ENCODE measurements around the gene CACNA1A. TPM values are rescaled to one million over a fixed set of nuclear protein-coding genes. Genes with fewer than 3 reads are reported as not detected.
A peak's percentile ranks its signal among the peaks of the same experiment; 100 is the strongest.
"Not testable (repeated sequence)": the region's sequence is repeated elsewhere in the genome, so short reads cannot be mapped to it uniquely, and the experiment has no call there.

The CACNA1A gene
- total RNA-seq, 2 donors from 2014 or later: 6.7 to 7.6 TPM

GRCh38 chr19:13429563-13429962, 76.7 kb downstream of the CACNA1A start:
- no peak for TF ChIP-seq POLR2A (IDR thresholded peaks at IDR 0.05)
- TF ChIP-seq, protein P1, sequence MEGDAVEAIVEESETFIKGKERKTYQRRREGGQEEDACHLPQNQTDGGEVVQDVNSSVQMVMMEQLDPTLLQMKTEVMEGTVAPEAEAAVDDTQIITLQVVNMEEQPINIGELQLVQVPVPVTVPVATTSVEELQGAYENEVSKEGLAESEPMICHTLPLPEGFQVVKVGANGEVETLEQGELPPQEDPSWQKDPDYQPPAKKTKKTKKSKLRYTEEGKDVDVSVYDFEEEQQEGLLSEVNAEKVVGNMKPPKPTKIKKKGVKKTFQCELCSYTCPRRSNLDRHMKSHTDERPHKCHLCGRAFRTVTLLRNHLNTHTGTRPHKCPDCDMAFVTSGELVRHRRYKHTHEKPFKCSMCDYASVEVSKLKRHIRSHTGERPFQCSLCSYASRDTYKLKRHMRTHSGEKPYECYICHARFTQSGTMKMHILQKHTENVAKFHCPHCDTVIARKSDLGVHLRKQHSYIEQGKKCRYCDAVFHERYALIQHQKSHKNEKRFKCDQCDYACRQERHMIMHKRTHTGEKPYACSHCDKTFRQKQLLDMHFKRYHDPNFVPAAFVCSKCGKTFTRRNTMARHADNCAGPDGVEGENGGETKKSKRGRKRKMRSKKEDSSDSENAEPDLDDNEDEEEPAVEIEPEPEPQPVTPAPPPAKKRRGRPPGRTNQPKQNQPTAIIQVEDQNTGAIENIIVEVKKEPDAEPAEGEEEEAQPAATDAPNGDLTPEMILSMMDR (IDR thresholded peaks at IDR 0.05): no peak
- 23 to 43% methylated on average over 5 of the region's 5 CpGs for WGBS, 2 donors
- DNase-seq (no peak), ATAC-seq (no peak)
- Histone ChIP-seq H3K27me3 (no peaks in the 10 kb centered on the region), H3K9me3 (peaks cover 0 to 11% (median 0%) of the 10 kb centered on the region in 3 donors), H3K4me1 (no peaks in the 10 kb centered on the region), H3K4me3 (no peak overlapping the region), H3K27ac (no peak overlapping the region), H3K36me3 (replicated peaks in 1 of 2; ENCODE audit: insufficient read depth in 1 of 2, low read depth in 2 of 2) (no peaks in the 10 kb centered on the region)
- intact Hi-C loops (cut with DNase I): no loop called here

DNA sequence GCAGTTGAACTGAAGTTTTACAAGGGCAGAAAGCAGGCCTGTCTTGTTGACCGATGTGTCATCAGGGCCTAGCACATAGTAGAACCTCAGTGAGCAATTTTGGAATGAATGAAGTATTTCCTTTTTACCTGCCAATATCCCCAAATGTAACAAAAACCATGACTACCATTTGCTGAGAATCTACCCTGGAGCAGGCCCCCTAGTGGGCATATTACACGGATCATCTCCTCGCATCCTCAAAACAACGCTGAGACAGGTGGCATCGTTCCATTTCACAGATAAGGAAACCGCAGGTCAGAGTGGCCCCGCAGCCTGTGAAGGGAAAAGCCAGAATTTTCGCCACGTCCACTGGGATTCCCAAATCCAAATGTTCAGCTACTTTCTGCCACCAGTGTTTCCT, 77.9 kb downstream of the CACNA1A start:
- WGBS, 2 donors: 31 to 37% methylated on average over 9 of the region's 9 CpGs
- peaks cover 0 to 11% (median 0%) of the 10 kb centered on the region in 3 donors for H3K9me3 ChIP-seq
- H3K27me3 ChIP-seq: no peaks in the 10 kb centered on the region
- H3K36me3 ChIP-seq (replicated peaks in 1 of 2; ENCODE audit: insufficient read depth in 1 of 2, low read depth in 2 of 2): no peaks in the 10 kb centered on the region
- H3K27ac ChIP-seq: no peak overlapping the region
- no peak for ATAC-seq
- no peaks in the 10 kb centered on the region for H3K4me1 ChIP-seq
- TF ChIP-seq, protein P1 (IDR thresholded peaks at IDR 0.05): peak in 5 of 7 experiments; percentile 12 to 20 (median 18)
- TF ChIP-seq POLR2A (IDR thresholded peaks at IDR 0.05): no peak
- DNase-seq: peak in 1 of 4 donors; percentile 11
- intact Hi-C loops (cut with DNase I): no loop called here
- no peak overlapping the region for H3K4me3 ChIP-seq

DNA sequence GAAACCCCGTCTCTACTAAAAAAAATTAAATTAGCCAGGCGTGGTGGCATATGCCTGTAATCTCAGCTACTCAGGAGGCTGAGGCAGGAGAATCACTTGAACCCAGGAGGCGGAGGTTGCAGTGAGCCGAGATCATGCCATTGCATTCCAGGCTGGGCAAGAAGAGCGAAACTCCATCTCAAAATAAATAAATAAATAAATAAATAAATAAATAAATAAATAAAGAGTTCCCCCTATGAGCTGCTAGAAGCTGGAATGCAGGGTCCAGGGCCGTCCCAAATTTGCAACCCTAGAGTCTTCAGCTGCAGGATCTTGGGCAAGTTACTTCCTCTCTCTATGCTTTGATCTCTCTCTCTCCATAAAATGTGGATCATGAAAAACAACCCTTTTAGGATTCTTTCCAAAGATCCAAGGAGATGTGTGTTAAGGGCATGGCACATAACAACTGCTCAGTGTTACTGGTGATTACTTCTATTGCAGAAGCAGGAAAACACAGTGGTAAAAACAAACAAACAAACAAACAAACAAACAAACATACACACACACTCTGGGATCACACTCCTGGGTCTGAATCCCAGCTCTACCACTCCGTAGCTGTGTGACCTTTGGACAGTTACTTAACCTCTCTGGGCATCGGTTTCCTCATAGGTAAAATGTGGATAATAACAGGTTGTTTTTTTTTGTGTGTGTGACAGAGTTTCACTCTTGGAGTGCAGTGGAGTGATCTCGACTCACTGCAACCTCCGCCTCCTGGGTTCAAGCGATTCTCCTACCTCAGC, 78.8 kb downstream of the CACNA1A start:
- 77 to 82% methylated on average over 11 of the region's 11 CpGs for WGBS, 2 donors
- peaks cover 0 to 11% (median 0%) of the 10 kb centered on the region in 3 donors for H3K9me3 ChIP-seq
- no peak for TF ChIP-seq POLR2A (IDR thresholded peaks at IDR 0.05)
- ATAC-seq: no peak
- H3K27ac ChIP-seq: no peak overlapping the region
- H3K4me1 ChIP-seq: no peaks in the 10 kb centered on the region
- no peak overlapping the region for H3K4me3 ChIP-seq
- intact Hi-C loops (cut with DNase I): no loop called here
- H3K27me3 ChIP-seq: no peaks in the 10 kb centered on the region
- no peaks in the 10 kb centered on the region for H3K36me3 ChIP-seq (replicated peaks in 1 of 2; ENCODE audit: insufficient read depth in 1 of 2, low read depth in 2 of 2)
- DNase-seq: no peak

DNA sequence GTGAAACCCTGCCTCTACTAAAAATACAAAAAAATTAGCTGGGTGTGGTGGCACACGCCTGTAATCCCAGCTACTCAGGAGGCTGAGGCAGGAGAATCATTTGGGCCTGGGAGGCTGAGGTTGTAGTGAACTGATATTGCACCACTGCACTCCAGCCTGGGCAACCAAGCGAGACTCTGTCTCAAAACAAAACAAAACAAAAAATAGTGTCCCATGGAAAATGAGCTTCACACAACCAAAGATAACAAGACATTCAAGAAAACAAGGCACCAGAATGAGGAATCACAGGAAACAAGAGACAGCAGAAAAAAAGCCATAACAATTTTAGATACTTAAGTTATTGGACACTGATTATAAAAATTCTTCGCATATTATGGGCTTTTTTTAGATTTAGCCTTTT, 80.4 kb downstream of the CACNA1A start:
- H3K9me3 ChIP-seq: peaks cover 0 to 11% (median 0%) of the 10 kb centered on the region in 3 donors
- H3K4me3 ChIP-seq; DNase-seq; intact Hi-C loops (cut with DNase I); H3K27me3 ChIP-seq; H3K36me3 ChIP-seq (replicated peaks in 1 of 2; ENCODE audit: insufficient read depth in 1 of 2, low read depth in 2 of 2); H3K4me1 ChIP-seq; H3K27ac ChIP-seq; ATAC-seq: not testable (repeated sequence)
- WGBS, 2 donors: 64 to 66% methylated on average over 3 of the region's 3 CpGs

DNA sequence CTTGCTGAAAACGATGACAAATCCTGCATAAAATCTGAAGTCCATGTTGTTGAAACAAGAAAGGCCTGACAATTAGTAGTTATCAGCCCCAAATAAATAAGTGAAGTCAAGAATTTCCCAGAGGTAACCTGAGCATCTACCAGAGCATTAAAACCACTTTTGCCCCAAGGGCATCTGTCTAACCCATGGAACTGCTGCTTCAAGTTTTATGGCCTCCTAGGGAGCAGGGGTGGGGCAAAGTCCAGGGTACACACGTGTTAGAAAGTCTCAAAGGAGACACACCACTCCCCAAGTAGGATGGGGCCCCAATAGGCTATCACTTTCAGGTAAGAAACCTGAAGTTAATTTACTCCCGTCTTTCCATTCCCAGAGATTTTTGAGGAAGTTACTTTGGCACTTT, 81.1 kb downstream of the CACNA1A start:
- TF ChIP-seq, protein P1 (IDR thresholded peaks at IDR 0.05): no peak
- TF ChIP-seq POLR2A (IDR thresholded peaks at IDR 0.05): no peak
- no peak overlapping the region for H3K27ac ChIP-seq
- H3K36me3 ChIP-seq (replicated peaks in 1 of 2; ENCODE audit: insufficient read depth in 1 of 2, low read depth in 2 of 2): no peaks in the 10 kb centered on the region
- no peaks in the 10 kb centered on the region for H3K4me1 ChIP-seq
- H3K9me3 ChIP-seq: peaks cover 0 to 11% (median 0%) of the 10 kb centered on the region in 3 donors
- DNase-seq (no peak), ATAC-seq (no peak)
- H3K27me3 ChIP-seq: no peaks in the 10 kb centered on the region
- WGBS, 2 donors: 46 to 59% methylated on average over 3 of the region's 3 CpGs
- no peak overlapping the region for H3K4me3 ChIP-seq
- intact Hi-C loops (cut with DNase I): no loop called here

GRCh38 chr19:13420780-13421179, 85.5 kb downstream of the CACNA1A start:
- DNase-seq (no peak), ATAC-seq (no peak)
- no peaks in the 10 kb centered on the region for H3K36me3 ChIP-seq (replicated peaks in 1 of 2; ENCODE audit: insufficient read depth in 1 of 2, low read depth in 2 of 2)
- no peaks in the 10 kb centered on the region for H3K4me1 ChIP-seq
- H3K27me3 ChIP-seq: no peaks in the 10 kb centered on the region
- TF ChIP-seq, protein P1 (IDR thresholded peaks at IDR 0.05): no peak
- TF ChIP-seq POLR2A (IDR thresholded peaks at IDR 0.05): no peak
- no peak overlapping the region for H3K4me3 ChIP-seq
- H3K9me3 ChIP-seq: peaks cover 0 to 5% (median 0%) of the 10 kb centered on the region in 3 donors
- intact Hi-C loops (cut with DNase I): no loop called here
- no peak overlapping the region for H3K27ac ChIP-seq

Data from body of pancreas (tissue), 4 donors.